ENCODE results near the gene TBC1D9B. TPM values are rescaled to one million over a fixed set of nuclear protein-coding genes. Genes with fewer than 3 reads are reported as not detected.

TBC1D9B gene
- total and polyA plus RNA-seq, 2 of the 13 experiments (the other 11 are each of a cell fraction or from before 2014, with no cell fraction given), result 35.0 to 50.0 TPM

DNA sequence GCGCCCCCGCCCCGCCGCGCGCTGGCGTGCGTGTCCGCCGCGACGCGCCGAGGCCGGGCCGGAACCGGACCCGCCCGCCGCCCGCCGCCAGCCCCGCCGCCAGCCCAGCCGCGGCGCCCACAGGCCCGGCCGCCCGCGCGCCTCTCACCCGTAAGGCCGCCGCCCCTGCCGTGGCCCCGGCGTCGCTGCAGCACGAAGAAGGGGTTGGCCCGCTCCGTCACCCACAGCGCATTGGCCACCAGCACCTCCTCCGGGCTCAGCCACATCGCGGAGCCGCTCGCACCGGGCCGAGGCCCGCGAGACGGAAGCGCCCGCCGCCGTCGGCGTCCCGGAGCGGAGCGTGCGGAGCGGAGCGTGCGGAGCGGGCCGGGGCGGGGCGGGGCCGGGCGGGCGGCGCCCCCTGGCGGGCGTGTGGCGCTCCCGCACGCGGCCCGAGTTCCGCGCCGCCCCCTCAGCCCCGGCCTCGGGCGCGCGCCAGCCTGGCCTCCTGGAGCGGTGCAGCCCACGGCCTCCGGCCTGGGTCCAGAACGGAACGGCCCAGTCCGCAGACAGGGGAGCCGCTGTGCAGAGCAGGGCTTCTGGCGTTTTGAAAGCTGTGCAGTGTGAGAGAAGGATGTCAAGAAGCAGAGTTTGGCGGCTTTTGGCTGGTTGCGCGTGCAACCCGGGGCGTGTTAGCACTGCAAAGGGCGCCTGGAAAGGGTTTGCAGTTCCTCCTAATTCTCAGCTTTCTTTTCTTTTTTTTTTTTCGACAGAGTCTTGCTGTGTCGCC is at the start of gene TBC1D9B (continued):
- TF ChIP-seq, protein P1, sequence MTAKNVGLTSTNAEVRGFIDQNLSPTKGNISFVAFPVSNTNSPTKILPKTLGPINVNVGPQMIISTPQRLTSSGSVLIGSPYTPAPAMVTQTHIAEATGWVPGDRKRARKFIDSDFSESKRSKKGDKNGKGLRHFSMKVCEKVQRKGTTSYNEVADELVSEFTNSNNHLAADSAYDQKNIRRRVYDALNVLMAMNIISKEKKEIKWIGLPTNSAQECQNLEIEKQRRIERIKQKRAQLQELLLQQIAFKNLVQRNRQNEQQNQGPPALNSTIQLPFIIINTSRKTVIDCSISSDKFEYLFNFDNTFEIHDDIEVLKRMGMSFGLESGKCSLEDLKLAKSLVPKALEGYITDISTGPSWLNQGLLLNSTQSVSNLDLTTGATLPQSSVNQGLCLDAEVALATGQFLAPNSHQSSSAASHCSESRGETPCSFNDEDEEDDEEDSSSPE (CRISPR knock-in tag; IDR thresholded peaks at IDR 0.05), result peak; percentile 31; the same call in 1 of the 2 replicates
- TF ChIP-seq KDM5A (IDR thresholded peaks at IDR 0.05; ENCODE audit: borderline replicate concordance, low read length) (no peak), POLR2G (IDR thresholded peaks at IDR 0.05; ENCODE audit: low read depth, low read length) (peak; percentile 78), MTA1 (CRISPR knock-in tag; IDR thresholded peaks at IDR 0.05; ENCODE audit: borderline replicate concordance) (no peak), ZNF20 (CRISPR knock-in tag; IDR thresholded peaks at IDR 0.05) (no peak), JUND (CRISPR knock-in tag; IDR thresholded peaks at IDR 0.05) (no peak), ZNF225 (CRISPR knock-in tag; IDR thresholded peaks at IDR 0.05) (no peak), ZNF564 (CRISPR knock-in tag; IDR thresholded peaks at IDR 0.05) (0 out of 2 replicates have a peak, but pooled peaks have one; percentile 31), DMAP1 (CRISPR knock-in tag; IDR thresholded peaks at IDR 0.05) (peak; percentile 6; the same call in 1 of the 2 replicates), ZNF614 (CRISPR knock-in tag; IDR thresholded peaks at IDR 0.05; ENCODE audit: borderline replicate concordance) (no peak), KMT2B (CRISPR knock-in tag; IDR thresholded peaks at IDR 0.05) (peak; percentile 8; the same call in 1 of the 2 replicates), TAF1 (CRISPR knock-in tag; IDR thresholded peaks at IDR 0.05) (peak; percentile 34; the same call in 1 of the 2 replicates), ZMYM4 (CRISPR knock-in tag; IDR thresholded peaks at IDR 0.05) (no peak), ZNF674 (CRISPR knock-in tag; IDR thresholded peaks at IDR 0.05; ENCODE audit: low read depth) (no peak), ZNF543 (CRISPR knock-in tag; IDR thresholded peaks at IDR 0.05) (peak; percentile 38; the same call in 1 of the 2 replicates), NRL (CRISPR knock-in tag; IDR thresholded peaks at IDR 0.05; ENCODE audit: borderline replicate concordance) (no peak), ZNF484 (CRISPR knock-in tag; IDR thresholded peaks at IDR 0.05; ENCODE audit: borderline replicate concordance, low read depth) (no peak)
- TF ChIP-seq, protein P2, sequence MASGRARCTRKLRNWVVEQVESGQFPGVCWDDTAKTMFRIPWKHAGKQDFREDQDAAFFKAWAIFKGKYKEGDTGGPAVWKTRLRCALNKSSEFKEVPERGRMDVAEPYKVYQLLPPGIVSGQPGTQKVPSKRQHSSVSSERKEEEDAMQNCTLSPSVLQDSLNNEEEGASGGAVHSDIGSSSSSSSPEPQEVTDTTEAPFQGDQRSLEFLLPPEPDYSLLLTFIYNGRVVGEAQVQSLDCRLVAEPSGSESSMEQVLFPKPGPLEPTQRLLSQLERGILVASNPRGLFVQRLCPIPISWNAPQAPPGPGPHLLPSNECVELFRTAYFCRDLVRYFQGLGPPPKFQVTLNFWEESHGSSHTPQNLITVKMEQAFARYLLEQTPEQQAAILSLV (CRISPR knock-in tag; IDR thresholded peaks at IDR 0.05; ENCODE audit: borderline replicate concordance), result no peak
- TF ChIP-seq, protein P3, sequence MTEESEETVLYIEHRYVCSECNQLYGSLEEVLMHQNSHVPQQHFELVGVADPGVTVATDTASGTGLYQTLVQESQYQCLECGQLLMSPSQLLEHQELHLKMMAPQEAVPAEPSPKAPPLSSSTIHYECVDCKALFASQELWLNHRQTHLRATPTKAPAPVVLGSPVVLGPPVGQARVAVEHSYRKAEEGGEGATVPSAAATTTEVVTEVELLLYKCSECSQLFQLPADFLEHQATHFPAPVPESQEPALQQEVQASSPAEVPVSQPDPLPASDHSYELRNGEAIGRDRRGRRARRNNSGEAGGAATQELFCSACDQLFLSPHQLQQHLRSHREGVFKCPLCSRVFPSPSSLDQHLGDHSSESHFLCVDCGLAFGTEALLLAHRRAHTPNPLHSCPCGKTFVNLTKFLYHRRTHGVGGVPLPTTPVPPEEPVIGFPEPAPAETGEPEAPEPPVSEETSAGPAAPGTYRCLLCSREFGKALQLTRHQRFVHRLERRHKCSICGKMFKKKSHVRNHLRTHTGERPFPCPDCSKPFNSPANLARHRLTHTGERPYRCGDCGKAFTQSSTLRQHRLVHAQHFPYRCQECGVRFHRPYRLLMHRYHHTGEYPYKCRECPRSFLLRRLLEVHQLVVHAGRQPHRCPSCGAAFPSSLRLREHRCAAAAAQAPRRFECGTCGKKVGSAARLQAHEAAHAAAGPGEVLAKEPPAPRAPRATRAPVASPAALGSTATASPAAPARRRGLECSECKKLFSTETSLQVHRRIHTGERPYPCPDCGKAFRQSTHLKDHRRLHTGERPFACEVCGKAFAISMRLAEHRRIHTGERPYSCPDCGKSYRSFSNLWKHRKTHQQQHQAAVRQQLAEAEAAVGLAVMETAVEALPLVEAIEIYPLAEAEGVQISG (CRISPR knock-in tag; IDR thresholded peaks at IDR 0.05), result peak; percentile 56

All from HepG2 (cell line).